Measurements from ENCODE around the gene NAPEPLD. TPM values are rescaled to one million over a fixed set of nuclear protein-coding genes. Genes with fewer than 3 reads are reported as not detected.
"Not testable (repeated sequence)": the region's sequence is repeated elsewhere in the genome, so short reads cannot be mapped to it uniquely, and the experiment has no call there.

NAPEPLD gene
- total and polyA plus RNA-seq, 9 donors, result 7.5 to 27.9 (median 20.6) TPM

DNA sequence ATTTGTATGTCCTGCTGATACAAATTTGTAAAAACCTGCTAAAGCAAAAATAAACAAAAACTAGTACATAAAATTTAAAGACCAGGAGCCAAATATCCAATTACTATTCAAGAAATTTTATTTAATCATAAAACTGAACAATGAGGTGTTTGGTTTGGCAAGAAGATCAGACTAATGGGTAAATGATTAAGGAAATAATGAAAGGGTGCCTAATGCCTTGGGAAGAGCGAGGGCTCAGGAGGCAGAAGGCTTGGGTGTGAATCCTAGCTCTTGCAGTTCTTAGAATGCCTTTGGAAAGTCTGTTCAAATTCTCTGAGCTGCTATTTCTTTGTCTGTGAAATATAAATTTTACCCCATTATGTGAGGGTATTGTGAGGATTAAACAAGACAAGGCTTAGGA, 32.4 kb downstream of the NAPEPLD start:
- WGBS, 3 donors, result 93 to 98% (median 97%) methylated on average over 1 of the region's 1 CpG
- TF ChIP-seq POLR2A (IDR thresholded peaks at IDR 0.05) (no peak), EP300 (IDR thresholded peaks at IDR 0.05) (no peak)
- TF ChIP-seq, protein P1, sequence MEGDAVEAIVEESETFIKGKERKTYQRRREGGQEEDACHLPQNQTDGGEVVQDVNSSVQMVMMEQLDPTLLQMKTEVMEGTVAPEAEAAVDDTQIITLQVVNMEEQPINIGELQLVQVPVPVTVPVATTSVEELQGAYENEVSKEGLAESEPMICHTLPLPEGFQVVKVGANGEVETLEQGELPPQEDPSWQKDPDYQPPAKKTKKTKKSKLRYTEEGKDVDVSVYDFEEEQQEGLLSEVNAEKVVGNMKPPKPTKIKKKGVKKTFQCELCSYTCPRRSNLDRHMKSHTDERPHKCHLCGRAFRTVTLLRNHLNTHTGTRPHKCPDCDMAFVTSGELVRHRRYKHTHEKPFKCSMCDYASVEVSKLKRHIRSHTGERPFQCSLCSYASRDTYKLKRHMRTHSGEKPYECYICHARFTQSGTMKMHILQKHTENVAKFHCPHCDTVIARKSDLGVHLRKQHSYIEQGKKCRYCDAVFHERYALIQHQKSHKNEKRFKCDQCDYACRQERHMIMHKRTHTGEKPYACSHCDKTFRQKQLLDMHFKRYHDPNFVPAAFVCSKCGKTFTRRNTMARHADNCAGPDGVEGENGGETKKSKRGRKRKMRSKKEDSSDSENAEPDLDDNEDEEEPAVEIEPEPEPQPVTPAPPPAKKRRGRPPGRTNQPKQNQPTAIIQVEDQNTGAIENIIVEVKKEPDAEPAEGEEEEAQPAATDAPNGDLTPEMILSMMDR (IDR thresholded peaks at IDR 0.05), result no peak
- DNase-seq, result no peak
- H3K36me3 ChIP-seq, result no peaks in the 10 kb centered on the region
- no peaks in the 10 kb centered on the region for H3K27me3 ChIP-seq
- H3K27ac ChIP-seq, result peak overlapping the region in 1 of 2 donors; percentile 53
- intact Hi-C loops (cut with DNase I), result no loop called here
- H3K4me1 ChIP-seq (ENCODE audit: insufficient read depth), result peaks cover 15% of the 10 kb centered on the region
- H3K4me3 ChIP-seq, result no peak overlapping the region
- H3K9me3 ChIP-seq, result no peaks in the 10 kb centered on the region

DNA sequence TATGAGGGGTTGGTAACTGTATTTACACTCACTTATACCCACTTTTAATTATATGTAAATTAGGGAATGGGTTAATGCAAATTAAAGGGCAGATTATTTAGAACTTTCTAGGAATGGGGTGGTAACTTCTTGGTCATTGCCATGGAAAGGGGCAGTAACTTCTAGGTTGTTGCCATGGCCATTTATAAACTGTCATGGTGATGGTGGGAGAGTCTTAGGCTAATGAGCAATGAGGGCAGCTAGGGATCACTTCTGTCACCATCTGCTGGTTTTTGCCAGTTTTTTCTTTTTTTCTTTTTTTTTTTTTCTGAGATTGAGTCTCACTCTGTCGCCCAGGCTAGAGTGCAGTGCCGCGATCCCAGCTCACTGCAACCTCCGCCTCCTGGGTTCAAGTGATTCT, 33.1 kb downstream of the NAPEPLD start:
- Histone ChIP-seq H3K4me1 (ENCODE audit: insufficient read depth) (peaks cover 15% of the 10 kb centered on the region), H3K27ac (peak overlapping the region in 1 of 2 donors; percentile 53), H3K9me3 (no peaks in the 10 kb centered on the region), H3K27me3 (no peaks in the 10 kb centered on the region), H3K36me3 (no peaks in the 10 kb centered on the region), H3K4me3 (no peak overlapping the region)
- WGBS, 3 donors, result 95 to 98% (median 96%) methylated on average over 4 of the region's 4 CpGs
- intact Hi-C loops (cut with DNase I), result no loop called here
- no peak for DNase-seq
- TF ChIP-seq EP300 (IDR thresholded peaks at IDR 0.05) (no peak), POLR2A (IDR thresholded peaks at IDR 0.05) (no peak)
- TF ChIP-seq, protein P1 (IDR thresholded peaks at IDR 0.05), result no peak

DNA sequence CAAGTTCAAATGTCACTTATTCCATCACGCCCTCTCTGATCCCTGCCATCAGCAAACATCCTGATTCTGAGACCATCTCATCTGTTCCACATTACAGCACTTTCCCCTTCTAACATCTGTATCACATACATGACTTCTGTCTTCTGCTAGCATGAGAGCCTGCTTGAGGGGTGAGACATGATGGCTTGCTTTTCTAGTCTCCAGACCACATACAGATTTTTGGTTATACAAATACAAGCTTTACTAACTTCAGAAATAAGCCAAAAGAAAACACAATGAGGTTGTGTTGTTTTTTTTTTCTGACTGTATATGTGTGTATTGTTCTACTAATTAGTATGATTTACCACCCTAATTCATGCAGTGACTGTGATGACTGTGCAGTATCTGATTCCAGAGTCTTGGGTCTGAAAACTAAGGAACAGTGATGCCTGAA, 34.3 kb downstream of the NAPEPLD start:
- Histone ChIP-seq H3K27me3 (no peaks in the 10 kb centered on the region), H3K4me1 (ENCODE audit: insufficient read depth) (peaks cover 15% of the 10 kb centered on the region), H3K36me3 (no peaks in the 10 kb centered on the region), H3K27ac (peak overlapping the region; percentile 42 to 53), H3K4me3 (no peak overlapping the region), H3K9me3 (no peaks in the 10 kb centered on the region)
- TF ChIP-seq POLR2A (IDR thresholded peaks at IDR 0.05), result no peak
- TF ChIP-seq EP300 (IDR thresholded peaks at IDR 0.05), result no peak
- 60 to 79% (median 65%) methylated on average over 1 of the region's 1 CpG for WGBS, 3 donors
- intact Hi-C loops (cut with DNase I), result no loop called here
- no peak for DNase-seq

DNA sequence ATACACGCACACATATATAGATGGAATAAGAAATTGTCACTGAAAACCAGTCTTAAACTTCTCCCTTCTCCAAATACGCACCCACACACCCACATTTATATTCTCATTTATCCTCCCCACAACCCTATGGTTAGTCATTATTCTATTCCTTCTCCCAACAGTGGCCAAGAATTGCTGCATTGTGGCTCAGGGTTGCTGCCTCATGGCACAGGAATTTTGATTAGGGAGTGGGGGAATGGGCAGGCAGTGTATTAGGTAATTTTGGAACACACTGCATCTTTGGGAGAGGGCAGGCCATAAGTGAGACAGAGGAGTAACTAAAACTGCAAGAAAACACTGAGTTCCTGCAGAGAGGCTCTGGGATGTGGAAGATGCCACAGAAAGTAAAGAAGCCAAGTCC, 35.7 kb downstream of the NAPEPLD start:
- Histone ChIP-seq H3K27me3 (no peaks in the 10 kb centered on the region), H3K36me3 (no peaks in the 10 kb centered on the region), H3K9me3 (no peaks in the 10 kb centered on the region), H3K4me3 (no peak overlapping the region), H3K27ac (no peak overlapping the region), H3K4me1 (ENCODE audit: insufficient read depth) (peaks cover 15% of the 10 kb centered on the region)
- WGBS, 3 donors, result 89 to 95% (median 92%) methylated on average over 2 of the region's 2 CpGs
- intact Hi-C loops (cut with DNase I), result no loop called here
- TF ChIP-seq, protein P1 (IDR thresholded peaks at IDR 0.05), result no peak
- TF ChIP-seq EP300 (IDR thresholded peaks at IDR 0.05) (no peak), POLR2A (IDR thresholded peaks at IDR 0.05) (no peak)
- DNase-seq, result no peak

DNA sequence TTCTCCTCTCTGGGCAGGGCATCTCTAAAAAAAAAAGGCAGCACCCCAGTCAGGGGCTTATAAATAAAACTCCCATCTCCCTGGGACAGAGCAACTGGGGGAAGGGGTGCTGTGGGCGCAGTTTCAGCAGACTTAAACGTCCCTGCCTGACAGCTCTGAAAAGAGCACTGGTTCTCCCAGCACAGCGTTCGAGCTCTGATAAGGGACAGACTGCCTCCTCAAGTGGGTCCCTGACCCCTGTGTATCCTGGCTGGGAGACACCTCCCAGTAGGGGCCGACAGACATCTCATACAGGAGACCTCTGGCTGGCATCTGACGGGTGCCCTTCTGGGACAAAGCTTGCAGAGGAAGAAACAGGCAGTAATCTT, 42.2 kb downstream of the NAPEPLD start:
- peak overlapping the region in 1 of 2 donors; percentile 70 for H3K27ac ChIP-seq
- H3K4me1 ChIP-seq (ENCODE audit: insufficient read depth); H3K9me3 ChIP-seq; H3K27me3 ChIP-seq; H3K36me3 ChIP-seq; intact Hi-C loops (cut with DNase I); H3K4me3 ChIP-seq: not testable (repeated sequence)
- DNase-seq, result peak in 1 of 5 donors; percentile 31
- WGBS, 3 donors, result 19 to 26% (median 21%) methylated on average over 6 of the region's 6 CpGs
